ENCODE measurements around the gene ITPKB.

ITPKB gene

DNA sequence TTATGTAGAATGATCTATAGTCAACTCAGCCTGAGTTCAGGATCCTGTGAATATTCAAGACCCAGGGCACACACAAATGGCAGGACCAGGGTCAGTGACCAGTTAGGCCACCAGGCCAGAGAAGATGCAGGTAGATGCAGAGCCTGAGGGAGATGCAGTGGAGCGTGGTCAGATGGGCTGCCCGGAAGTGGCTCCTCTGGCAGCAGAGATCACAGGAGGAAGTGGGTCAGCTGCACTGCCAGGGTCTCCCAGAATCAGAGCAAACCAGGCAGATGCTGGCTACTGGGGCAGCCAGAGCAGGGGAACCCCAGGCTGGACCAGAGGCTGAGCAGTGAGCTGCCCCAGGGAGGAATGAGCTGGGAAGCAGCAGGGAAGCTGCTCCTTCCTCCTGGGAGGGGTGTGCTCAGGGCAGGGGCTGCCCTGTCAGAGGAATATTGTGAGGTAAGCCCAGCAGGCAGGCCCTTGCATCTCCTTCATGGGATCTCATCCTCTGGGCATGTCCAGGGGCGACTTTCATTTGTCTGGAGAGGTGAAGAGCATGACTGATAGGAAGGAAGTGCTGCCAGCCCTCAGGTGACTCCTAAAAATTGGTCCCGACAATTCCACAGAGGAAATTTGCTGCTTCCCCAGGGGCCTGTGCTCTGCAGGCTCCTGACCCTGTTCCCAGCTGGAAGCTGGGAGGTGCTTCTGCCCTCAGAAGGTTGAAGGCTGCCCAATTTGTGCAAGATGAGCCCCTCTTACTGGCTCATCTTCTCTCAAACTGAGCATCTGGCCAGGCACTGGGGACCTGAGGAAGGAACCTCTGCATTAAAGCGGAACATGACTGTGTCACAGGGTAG is 141.2 kb downstream of the ITPKB start:
- Histone ChIP-seq H3K4me2 (ENCODE audit: low read length) (no peak overlapping the region), H2BK5ac (ENCODE audit: low read length) (no peak overlapping the region), H3K79me1 (ENCODE audit: low read length) (no peaks in the 10 kb centered on the region), H3K27ac (ENCODE audit: low read depth, low read length) (no peak overlapping the region), H2AK5ac (ENCODE audit: low read length) (no peak overlapping the region), H3K27me3 (ENCODE audit: insufficient read depth, low read length, poor library complexity) (no peaks in the 10 kb centered on the region), H4K5ac (ENCODE audit: low read length) (no peak overlapping the region), H3K4me1 (ENCODE audit: control insufficient read depth, low read depth, low read length) (peaks cover 8% of the 10 kb centered on the region), H3K56ac (ENCODE audit: low read length) (no peak overlapping the region), H2BK120ac (ENCODE audit: low read depth, low read length) (no peak overlapping the region), H3K4me3 (ENCODE audit: low read length) (no peak overlapping the region), H2BK15ac (replicated peaks; ENCODE audit: low read depth) (no peak overlapping the region), H3K9ac (ENCODE audit: low read length) (no peak overlapping the region), H3K4ac (ENCODE audit: low read depth, low read length) (no peak overlapping the region), H3K36me3 (ENCODE audit: control insufficient read depth, insufficient read depth, low read length) (no peaks in the 10 kb centered on the region), H3K23ac (ENCODE audit: low read length) (no peak overlapping the region), H3K79me2 (ENCODE audit: control insufficient read depth, insufficient read depth, low read length) (no peaks in the 10 kb centered on the region), H3K18ac (ENCODE audit: low read length) (no peak overlapping the region), H4K8ac (ENCODE audit: low read depth, low read length) (no peak overlapping the region)
- DNase-seq = no peak
- WGBS (ENCODE audit: extremely low coverage, insufficient coverage, low lambda C conversion rate) = no CpG with 5 or more reads among the region's 5 CpGs

DNA sequence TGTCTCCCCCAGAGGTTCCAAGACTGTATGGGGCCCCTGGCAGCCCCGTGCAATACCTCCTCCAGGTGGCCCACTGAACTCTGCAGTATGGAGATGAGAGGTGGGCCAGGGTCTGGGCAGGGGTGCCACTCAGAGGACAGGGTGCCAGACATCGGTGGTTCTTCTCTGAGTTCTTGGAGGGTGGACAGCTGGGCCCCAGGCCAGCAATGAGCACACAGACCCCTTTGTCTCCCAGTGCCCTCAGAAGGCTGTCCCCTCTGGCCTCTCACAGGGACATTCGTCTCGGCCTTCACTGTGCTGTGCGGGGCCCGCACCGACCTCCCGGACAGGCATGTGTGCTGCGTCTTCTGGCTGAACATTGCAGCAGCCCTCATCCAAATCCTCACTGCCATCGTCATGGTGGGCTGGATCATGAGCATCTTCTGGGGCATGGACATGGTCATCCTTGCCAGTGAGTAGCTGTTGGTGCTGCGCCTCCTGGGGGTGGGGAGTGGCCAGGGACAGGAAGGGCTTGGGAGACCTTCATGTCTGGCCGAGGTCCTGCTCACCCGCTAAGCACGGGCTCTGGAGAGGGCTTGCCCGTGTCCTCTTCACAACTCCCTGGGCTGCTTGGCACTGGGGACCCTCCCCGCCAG is 142.4 kb downstream of the ITPKB start:
- Histone ChIP-seq H2BK5ac (ENCODE audit: low read length) (no peak overlapping the region), H3K4ac (ENCODE audit: low read depth, low read length) (no peak overlapping the region)

DNA sequence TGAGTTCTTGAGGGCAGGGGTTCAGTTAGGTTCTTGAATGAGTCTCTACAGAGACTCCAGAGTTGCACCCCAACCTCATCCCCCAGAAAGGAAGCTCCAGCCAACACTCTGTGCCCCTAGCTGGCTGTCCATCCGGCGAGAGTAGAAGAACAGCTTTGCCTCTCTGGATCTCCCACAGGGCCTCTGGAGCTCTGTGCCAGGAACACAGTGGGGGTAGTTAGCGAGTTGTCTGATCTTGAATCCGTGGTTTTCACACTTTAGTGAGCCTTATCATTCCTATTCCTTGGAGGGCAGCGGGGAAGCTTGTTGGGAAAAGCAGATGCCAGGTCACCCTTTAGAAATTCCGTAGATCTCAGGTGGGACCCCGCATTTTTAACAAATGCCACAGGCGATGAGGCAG is 145.5 kb downstream of the ITPKB start:
- Histone ChIP-seq H3K4ac (ENCODE audit: low read depth, low read length) (no peak overlapping the region), H3K4me3 (ENCODE audit: low read length) (no peak overlapping the region), H3K18ac (ENCODE audit: low read length) (no peak overlapping the region), H3K4me1 (ENCODE audit: control insufficient read depth, low read depth, low read length) (peaks cover 9% of the 10 kb centered on the region), H2BK5ac (ENCODE audit: low read length) (no peak overlapping the region), H3K36me3 (ENCODE audit: control insufficient read depth, insufficient read depth, low read length) (no peaks in the 10 kb centered on the region), H2BK120ac (ENCODE audit: low read depth, low read length) (no peak overlapping the region), H3K9ac (ENCODE audit: low read length) (no peak overlapping the region), H4K5ac (ENCODE audit: low read length) (no peak overlapping the region), H2BK15ac (replicated peaks; ENCODE audit: low read depth) (no peak overlapping the region), H4K8ac (ENCODE audit: low read depth, low read length) (no peak overlapping the region), H3K27me3 (ENCODE audit: insufficient read depth, low read length, poor library complexity) (no peaks in the 10 kb centered on the region), H3K4me2 (ENCODE audit: low read length) (no peak overlapping the region), H3K56ac (ENCODE audit: low read length) (no peak overlapping the region), H3K79me1 (ENCODE audit: low read length) (no peaks in the 10 kb centered on the region), H3K23ac (ENCODE audit: low read length) (no peak overlapping the region), H3K27ac (ENCODE audit: low read depth, low read length) (no peak overlapping the region), H3K79me2 (ENCODE audit: control insufficient read depth, insufficient read depth, low read length) (no peaks in the 10 kb centered on the region), H2AK5ac (ENCODE audit: low read length) (no peak overlapping the region)
- peak; percentile 64 for DNase-seq
- no CpG with 5 or more reads among the region's 8 CpGs for WGBS (ENCODE audit: extremely low coverage, insufficient coverage, low lambda C conversion rate)

More for the DNA sequence above, 142.4 kb downstream of the ITPKB start:
- Histone ChIP-seq H3K9ac (ENCODE audit: low read length) (no peak overlapping the region), H4K5ac (ENCODE audit: low read length) (no peak overlapping the region), H3K79me2 (ENCODE audit: control insufficient read depth, insufficient read depth, low read length) (no peaks in the 10 kb centered on the region), H3K56ac (ENCODE audit: low read length) (no peak overlapping the region), H3K4me2 (ENCODE audit: low read length) (no peak overlapping the region), H2BK15ac (replicated peaks; ENCODE audit: low read depth) (no peak overlapping the region), H2BK120ac (ENCODE audit: low read depth, low read length) (no peak overlapping the region), H3K23ac (ENCODE audit: low read length) (no peak overlapping the region), H3K27ac (ENCODE audit: low read depth, low read length) (no peak overlapping the region), H3K79me1 (ENCODE audit: low read length) (no peaks in the 10 kb centered on the region), H3K27me3 (ENCODE audit: insufficient read depth, low read length, poor library complexity) (no peaks in the 10 kb centered on the region), H3K4me1 (ENCODE audit: control insufficient read depth, low read depth, low read length) (peaks cover 8% of the 10 kb centered on the region), H4K8ac (ENCODE audit: low read depth, low read length) (no peak overlapping the region), H3K4me3 (ENCODE audit: low read length) (no peak overlapping the region), H3K18ac (ENCODE audit: low read length) (no peak overlapping the region), H3K36me3 (ENCODE audit: control insufficient read depth, insufficient read depth, low read length) (no peaks in the 10 kb centered on the region), H2AK5ac (ENCODE audit: low read length) (no peak overlapping the region)
- DNase-seq = no peak
- WGBS (ENCODE audit: extremely low coverage, insufficient coverage, low lambda C conversion rate) = no CpG with 5 or more reads among the region's 16 CpGs

DNA sequence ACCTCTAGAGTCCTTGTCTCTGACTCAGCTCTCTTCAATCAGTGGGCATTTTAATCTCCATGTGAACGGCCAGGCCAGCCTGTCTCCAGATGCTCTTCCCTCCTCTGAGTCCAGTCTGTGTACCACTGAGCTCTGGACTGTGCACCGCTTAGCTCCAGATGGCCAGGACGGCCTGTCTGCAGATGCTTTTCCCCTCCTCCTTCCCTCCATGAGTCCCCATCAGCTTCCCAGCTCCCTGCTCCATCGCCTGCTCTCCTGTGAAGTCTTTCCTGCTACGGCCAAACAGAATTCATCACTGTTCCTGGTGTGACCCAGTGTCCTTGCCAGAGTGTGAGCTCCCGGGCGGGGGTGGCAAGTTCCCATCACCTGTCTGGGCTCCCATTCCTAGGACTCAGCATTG is 148.5 kb downstream of the ITPKB start:
- no peak overlapping the region for H2BK5ac ChIP-seq (ENCODE audit: low read length)
- H3K27me3 ChIP-seq (ENCODE audit: insufficient read depth, low read length, poor library complexity) = no peaks in the 10 kb centered on the region
- no peaks in the 10 kb centered on the region for H3K36me3 ChIP-seq (ENCODE audit: control insufficient read depth, insufficient read depth, low read length)
- H2BK15ac ChIP-seq (replicated peaks; ENCODE audit: low read depth) = no peak overlapping the region
- DNase-seq = no peak
- H3K4ac ChIP-seq (ENCODE audit: low read depth, low read length) = no peak overlapping the region
- H3K4me1 ChIP-seq (ENCODE audit: control insufficient read depth, low read depth, low read length) = peaks cover 9% of the 10 kb centered on the region
- no peaks in the 10 kb centered on the region for H3K79me2 ChIP-seq (ENCODE audit: control insufficient read depth, insufficient read depth, low read length)
- no peak overlapping the region for H3K18ac ChIP-seq (ENCODE audit: low read length)
- no peaks in the 10 kb centered on the region for H3K79me1 ChIP-seq (ENCODE audit: low read length)
- no peak overlapping the region for H3K4me2 ChIP-seq (ENCODE audit: low read length)
- no peak overlapping the region for H3K27ac ChIP-seq (ENCODE audit: low read depth, low read length)
- H2BK120ac ChIP-seq (ENCODE audit: low read depth, low read length) = no peak overlapping the region
- H3K9ac ChIP-seq (ENCODE audit: low read length) = no peak overlapping the region
- H3K56ac ChIP-seq (ENCODE audit: low read length) = no peak overlapping the region
- H4K8ac ChIP-seq (ENCODE audit: low read depth, low read length) = no peak overlapping the region
- H3K23ac ChIP-seq (ENCODE audit: low read length) = no peak overlapping the region
- H3K4me3 ChIP-seq (ENCODE audit: low read length) = no peak overlapping the region
- no peak overlapping the region for H2AK5ac ChIP-seq (ENCODE audit: low read length)
- no peak overlapping the region for H4K5ac ChIP-seq (ENCODE audit: low read length)
- no CpG with 5 or more reads among the region's 7 CpGs for WGBS (ENCODE audit: extremely low coverage, insufficient coverage, low lambda C conversion rate)

DNA sequence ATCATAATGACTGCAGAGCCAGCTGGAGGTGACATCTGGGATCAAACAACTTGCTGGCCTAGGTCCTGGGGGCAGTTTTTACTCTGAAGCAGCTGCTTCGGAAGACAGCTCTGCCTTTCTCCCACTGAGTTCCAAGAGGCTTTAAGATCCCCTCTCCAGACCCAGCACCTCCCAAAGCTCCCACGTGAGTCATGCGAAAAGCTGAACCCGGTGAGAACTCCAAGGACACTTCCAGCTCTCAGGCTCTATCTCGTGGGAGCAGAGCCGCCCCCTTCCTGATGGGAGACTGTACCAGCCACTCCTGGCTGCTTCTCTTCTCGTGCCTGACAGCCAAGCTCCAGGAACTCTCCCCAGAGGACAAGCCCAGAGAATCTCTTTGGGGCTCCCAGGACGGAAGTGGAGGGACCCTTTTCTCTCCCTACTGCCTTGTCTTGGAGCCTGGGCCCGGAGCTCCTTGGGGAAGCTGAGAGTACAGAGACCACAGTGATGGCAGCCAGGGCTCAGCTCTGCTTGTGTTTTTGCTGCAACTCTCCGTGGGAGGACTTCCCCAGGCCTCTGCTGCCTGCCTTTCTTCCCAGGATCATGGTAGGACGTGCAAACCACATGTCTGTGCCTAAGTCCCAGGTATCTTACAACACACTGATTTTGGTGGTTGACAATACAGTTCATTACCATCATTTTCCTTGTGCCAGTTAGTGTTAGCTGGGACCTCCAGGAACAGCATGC is 149.9 kb downstream of the ITPKB start:
- Histone ChIP-seq H3K4me3 (ENCODE audit: low read length) (no peak overlapping the region), H4K5ac (ENCODE audit: low read length) (no peak overlapping the region), H3K4me1 (ENCODE audit: control insufficient read depth, low read depth, low read length) (peaks cover 9% of the 10 kb centered on the region), H4K8ac (ENCODE audit: low read depth, low read length) (no peak overlapping the region), H3K27me3 (ENCODE audit: insufficient read depth, low read length, poor library complexity) (no peaks in the 10 kb centered on the region), H2BK120ac (ENCODE audit: low read depth, low read length) (no peak overlapping the region), H3K36me3 (ENCODE audit: control insufficient read depth, insufficient read depth, low read length) (no peaks in the 10 kb centered on the region), H2BK5ac (ENCODE audit: low read length) (no peak overlapping the region), H3K23ac (ENCODE audit: low read length) (no peak overlapping the region), H2AK5ac (ENCODE audit: low read length) (no peak overlapping the region), H3K4me2 (ENCODE audit: low read length) (no peak overlapping the region), H3K56ac (ENCODE audit: low read length) (no peak overlapping the region), H3K79me1 (ENCODE audit: low read length) (no peaks in the 10 kb centered on the region), H3K9ac (ENCODE audit: low read length) (no peak overlapping the region), H3K27ac (ENCODE audit: low read depth, low read length) (no peak overlapping the region), H3K79me2 (ENCODE audit: control insufficient read depth, insufficient read depth, low read length) (no peaks in the 10 kb centered on the region), H3K4ac (ENCODE audit: low read depth, low read length) (no peak overlapping the region), H3K18ac (ENCODE audit: low read length) (no peak overlapping the region), H2BK15ac (replicated peaks; ENCODE audit: low read depth) (no peak overlapping the region)
- WGBS (ENCODE audit: extremely low coverage, insufficient coverage, low lambda C conversion rate) = no CpG with 5 or more reads among the region's 11 CpGs
- no peak for DNase-seq

Data from mesendoderm (in vitro differentiated cells).